A673 (cell line): ENCODE results near the gene LRP1B.

Experiments
- EZH2 ChIP-seq: fragments of 200-600 bp; sonication (generic); IDR thresholded peaks from 2 replicates; pipeline ENCODE4 v1.6.1; 2017; ENCODE audit warnings: borderline replicate concordance, low read depth, mild to moderate bottlenecking, mixed read lengths, antibody characterized with exemption, low read length; ENCODE audit not compliant: poor library complexity, severe bottlenecking
- TF ChIP-seq, protein P1 (sequence below): fragments of 300-800, 200-600 bp; sonication (generic); conservative IDR thresholded peaks from 2 replicates; pipeline ENCODE4 v1.5.1; 2017; ENCODE audit warnings: low read depth, mild to moderate bottlenecking, antibody characterized with exemption, low read length, moderate library complexity, mixed read lengths

DNA sequence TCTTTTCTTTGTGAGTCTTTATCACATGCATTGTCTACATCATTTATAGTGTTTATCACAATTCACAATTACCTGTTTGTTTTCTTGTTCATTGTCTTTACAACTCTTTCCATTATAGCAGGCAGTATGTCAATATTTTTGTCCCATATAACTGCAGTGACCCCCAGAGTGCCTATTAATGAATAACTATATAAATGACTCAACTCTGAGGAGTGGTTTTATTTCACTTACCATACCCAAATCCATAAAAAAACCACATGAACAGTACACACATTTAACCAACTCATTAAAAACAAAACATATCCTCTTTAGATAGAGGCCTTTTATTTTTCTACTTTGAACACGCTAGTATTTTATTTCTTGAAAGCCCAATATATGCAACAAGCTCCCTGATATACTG is 1931.5 kb downstream of the LRP1B start:
- TF ChIP-seq, protein P1, sequence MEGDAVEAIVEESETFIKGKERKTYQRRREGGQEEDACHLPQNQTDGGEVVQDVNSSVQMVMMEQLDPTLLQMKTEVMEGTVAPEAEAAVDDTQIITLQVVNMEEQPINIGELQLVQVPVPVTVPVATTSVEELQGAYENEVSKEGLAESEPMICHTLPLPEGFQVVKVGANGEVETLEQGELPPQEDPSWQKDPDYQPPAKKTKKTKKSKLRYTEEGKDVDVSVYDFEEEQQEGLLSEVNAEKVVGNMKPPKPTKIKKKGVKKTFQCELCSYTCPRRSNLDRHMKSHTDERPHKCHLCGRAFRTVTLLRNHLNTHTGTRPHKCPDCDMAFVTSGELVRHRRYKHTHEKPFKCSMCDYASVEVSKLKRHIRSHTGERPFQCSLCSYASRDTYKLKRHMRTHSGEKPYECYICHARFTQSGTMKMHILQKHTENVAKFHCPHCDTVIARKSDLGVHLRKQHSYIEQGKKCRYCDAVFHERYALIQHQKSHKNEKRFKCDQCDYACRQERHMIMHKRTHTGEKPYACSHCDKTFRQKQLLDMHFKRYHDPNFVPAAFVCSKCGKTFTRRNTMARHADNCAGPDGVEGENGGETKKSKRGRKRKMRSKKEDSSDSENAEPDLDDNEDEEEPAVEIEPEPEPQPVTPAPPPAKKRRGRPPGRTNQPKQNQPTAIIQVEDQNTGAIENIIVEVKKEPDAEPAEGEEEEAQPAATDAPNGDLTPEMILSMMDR = no peak
- TF ChIP-seq EZH2 = no peak
